ENCODE results near the gene PCK1.

DNA sequence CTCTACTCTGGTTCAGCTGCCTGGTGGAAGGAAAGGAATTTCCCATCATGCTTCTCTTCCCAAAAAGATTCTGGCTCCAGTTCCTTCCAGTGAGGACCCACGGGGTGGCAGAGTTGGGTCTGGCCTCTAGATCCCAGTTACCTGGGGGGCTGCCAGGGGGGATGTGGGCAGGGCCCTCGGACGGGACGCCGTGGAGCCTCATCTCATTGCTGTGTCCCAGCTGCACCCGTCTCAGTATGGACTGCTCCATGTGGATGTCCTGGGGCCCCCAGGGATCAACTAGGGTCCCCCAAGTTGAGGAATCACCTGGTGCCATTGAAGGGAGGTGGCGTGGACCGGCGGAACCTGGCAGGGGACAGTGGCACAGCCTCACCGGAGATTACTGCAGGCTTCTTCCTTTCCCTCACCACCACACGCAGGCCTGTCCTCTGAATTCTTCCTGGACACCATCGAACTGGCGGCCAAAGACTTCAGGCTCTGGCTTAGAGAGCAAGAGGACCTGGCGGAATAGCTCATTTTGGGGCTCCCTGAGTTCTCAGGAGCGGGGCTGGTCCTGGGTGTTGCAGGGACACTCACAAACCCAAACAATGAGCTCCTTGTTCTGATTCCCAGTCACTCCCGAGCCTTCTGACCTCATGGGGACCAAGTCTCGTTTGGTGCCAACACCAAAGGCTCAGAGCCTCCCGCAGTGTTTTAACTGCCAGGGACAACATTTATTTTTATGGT, 50.8 kb downstream of the PCK1 start:
- TF ChIP-seq CTCF (IDR thresholded peaks at IDR 0.05; ENCODE audit: extremely low read depth in 1 of 2, insufficient read depth in 1 of 2, low read depth in 1 of 2, low read length in 2 of 2), result no peak
- TF ChIP-seq POLR2A (IDR thresholded peaks at IDR 0.05; ENCODE audit: low read depth, low read length), result no peak
- no peak for TF ChIP-seq POLR2AphosphoS5 (IDR thresholded peaks at IDR 0.05; ENCODE audit: insufficient read depth, low read depth, low read length)
- no peak for TF ChIP-seq FOS (IDR thresholded peaks at IDR 0.05; ENCODE audit: borderline replicate concordance, insufficient read depth, low read length)
- TF ChIP-seq EZH2 (IDR thresholded peaks at IDR 0.05; ENCODE audit: borderline replicate concordance, low read depth, low read length, severe bottlenecking), result no peak
- no peak for TF ChIP-seq JUN (IDR thresholded peaks at IDR 0.05; ENCODE audit: borderline replicate concordance, insufficient read depth, insufficient read length, low read depth)
- no peak for TF ChIP-seq GATA2 (IDR thresholded peaks at IDR 0.05; ENCODE audit: insufficient read depth, insufficient read length, low read depth, low read length)
- no peak for TF ChIP-seq MAX (IDR thresholded peaks at IDR 0.05; ENCODE audit: insufficient read depth, insufficient read length)

All from endothelial cell of umbilical vein (primary cell).